ENCODE measurements around the gene SCMH1. TPM values are rescaled to one million over a fixed set of nuclear protein-coding genes. Genes with fewer than 3 reads are reported as not detected.

Gene SCMH1
- polyA plus RNA-seq, 2 of the 4 experiments (the other 2 are of a cell fraction): 11.6 to 26.7 TPM

- TF ChIP-seq BCL3 (IDR thresholded peaks at IDR 0.05) (no peak), MAX (IDR thresholded peaks at IDR 0.05) (no peak), CHD2 (IDR thresholded peaks at IDR 0.05; ENCODE audit: low read length, partially characterized antibody) (no peak)
Measured at GRCh38 chr1:40987439-40988276, 254.4 kb downstream of the SCMH1 start (continued).

GRCh38 chr1:40986956-40987355 is 255.2 kb downstream of the SCMH1 start:
- TF ChIP-seq CHD2 (IDR thresholded peaks at IDR 0.05; ENCODE audit: low read length, partially characterized antibody) (no peak), MYC (IDR thresholded peaks at IDR 0.05; ENCODE audit: borderline replicate concordance, low read length) (no peak), TP53 (CRISPR knock-in tag; IDR thresholded peaks at IDR 0.05) (no peak), HDAC2 (IDR thresholded peaks at IDR 0.05) (no peak), BCL3 (IDR thresholded peaks at IDR 0.05) (no peak), CBX8 (IDR thresholded peaks at IDR 0.05) (no peak), CTCF (IDR thresholded peaks at IDR 0.05) (no peak), MAZ (IDR thresholded peaks at IDR 0.05; ENCODE audit: borderline replicate concordance, low read depth, low read length) (no peak), BHLHE40 (IDR thresholded peaks at IDR 0.05; ENCODE audit: low read depth, low read length) (no peak), E2F6 (IDR thresholded peaks at IDR 0.05; ENCODE audit: borderline replicate concordance, low read depth) (no peak), CBX2 (IDR thresholded peaks at IDR 0.05; ENCODE audit: borderline replicate concordance, low read depth) (no peak), EP300 (IDR thresholded peaks at IDR 0.05) (no peak), NR3C1 (IDR thresholded peaks at IDR 0.05) (no peak), PHF8 (IDR thresholded peaks at IDR 0.05; ENCODE audit: borderline replicate concordance, low read depth) (no peak), SMC3 (IDR thresholded peaks at IDR 0.05) (no peak), KDM5A (IDR thresholded peaks at IDR 0.05) (no peak)
- Histone ChIP-seq H3K4me2 (peak overlapping the region; percentile 93), H3K27ac (peak overlapping the region; percentile 9 to 44; a peak in 2 of 6 replicates), H3K4me3 (no peak overlapping the region), H3K9me3 (no peaks in the 10 kb centered on the region), H3K4me1 (peaks cover 84% of the 10 kb centered on the region)
- WGBS (ENCODE audit: missing lambda C conversion rate): 89% methylated on average over 2 of the region's 3 CpGs
- DNase-seq (ENCODE audit: low read depth in 1 of 2, low spot score in 1 of 2) (no peak), FAIRE-seq (no peak), ATAC-seq (peak in 1 of 2 experiments; percentile 24; a peak in 3 of 6 replicates)
- CTCF ChIA-PET: interaction anchor here (0.9 to 1.0 kb wide), 2 partner anchors 17 to 124 kb away, joined by 3 read pairs; partner anchors contain the start of gene CITED4
- POLR2A ChIA-PET: interaction anchor here (1.9 kb wide), 1 partner anchor 16 kb away, joined by 7 read pairs; no protein-coding TSS in a partner anchor

- WGBS (ENCODE audit: missing lambda C conversion rate): 82% methylated on average over 10 of the region's 10 CpGs
- CTCF ChIA-PET: interaction anchor here (0.7 to 2.5 kb wide), 3 partner anchors 10 to 17 kb away, joined by 3 to 12 read pairs (median 5); no protein-coding TSS in a partner anchor
- TF ChIP-seq USF2 (IDR thresholded peaks at IDR 0.05): no peak
- TF ChIP-seq CEBPB (IDR thresholded peaks at IDR 0.05): 0 out of 4 replicates have a peak, but pooled peaks of 1 of the 2 experiments have one; percentile 3
- no peak for TF ChIP-seq KDM1A (IDR thresholded peaks at IDR 0.05; ENCODE audit: low read depth)
- no peak for DNase-seq (ENCODE audit: low read depth in 1 of 2, low spot score in 1 of 2)
- H3K4me2 ChIP-seq: peak overlapping the region; percentile 93
- no peak for FAIRE-seq
- POLR2A ChIA-PET: interaction anchor here (1.9 kb wide), 1 partner anchor 17 kb away, joined by 7 read pairs; no protein-coding TSS in a partner anchor
- ATAC-seq: peak in 1 of 2 experiments; percentile 13; a peak in 2 of 6 replicates
- H3K4me3 ChIP-seq: peak overlapping the region; percentile 19; the same call in 1 of the 3 replicates
- H3K4me1 ChIP-seq: peaks cover 84% of the 10 kb centered on the region
- no peaks in the 10 kb centered on the region for H3K9me3 ChIP-seq
- peak overlapping the region; percentile 9 to 44; a peak in 3 of 6 replicates for H3K27ac ChIP-seq
Measured at GRCh38 chr1:40986328-40986783, 255.8 kb downstream of the SCMH1 start.
